Sigmoid colon (tissue), 7 donors: Measurements from ENCODE around the gene MRPL51. TPM values are rescaled to one million over a fixed set of nuclear protein-coding genes. Genes with fewer than 3 reads are reported as not detected.

Experiments used
- DNase-seq: peaks from one replicate; pipeline ENCODE4 v3.0.0-alpha.2; 2019
- H3K27ac ChIP-seq, 4 donors: fragments of 200-600 bp; sonication (generic); one replicate each; pipeline ENCODE4 v1.5.1; 2016 to 2019; ENCODE audit warnings: mild to moderate bottlenecking in 1 of 4
- H3K27me3 ChIP-seq, 3 donors: fragments of 200-600 bp; sonication (generic); one replicate each; pipeline ENCODE4 v1.5.1; 2019; ENCODE audit warnings: mild to moderate bottlenecking in 1 of 3
- H3K36me3 ChIP-seq, 4 donors: fragments of 200-600 bp; sonication (generic); one replicate each; pipeline ENCODE4 v1.5.1; 2016 to 2019
- H3K4me1 ChIP-seq, 4 donors: fragments of 200-600 bp; sonication (generic); one replicate each; pipeline ENCODE4 v1.5.1; 2017 to 2019
- H3K4me3 ChIP-seq, 4 donors: fragments of 200-600 bp; sonication (generic); one replicate each; pipeline ENCODE4 v1.5.1; 2017 to 2019; ENCODE audit warnings: mild to moderate bottlenecking in 2 of 4, moderate library complexity in 1 of 4
- H3K9me3 ChIP-seq, 4 donors: fragments of 200-600 bp in 3 of 4; sonication (generic) in 3 of 4; one replicate each; pipeline versions ENCODE4 v1.5.1 to v1.6.1; 2013 to 2019
- EP300 ChIP-seq, 4 donors: sonication (generic); formaldehyde crosslinking; IDR thresholded peaks; one replicate each; pipeline ENCODE4 v1.6.1; 2017; ENCODE audit warnings: antibody characterized with exemption in 4 of 4
- POLR2A ChIP-seq, 2 donors: fragments of 450-650 bp; IDR thresholded peaks; one replicate each; pipeline ENCODE4 v1.6.1; 2016; ENCODE audit warnings: antibody characterized with exemption in 2 of 2, mild to moderate bottlenecking in 2 of 2, moderate library complexity in 2 of 2
- POLR2AphosphoS5 ChIP-seq, 4 donors: sonication (generic); formaldehyde crosslinking; IDR thresholded peaks; one replicate each; pipeline ENCODE4 v1.6.1; 2017; ENCODE audit warnings: antibody characterized with exemption in 4 of 4
- WGBS, 2 donors: extraction: QIAGEN DNeasy Blood & Tissue Kit; methylation state at CpG; one replicate each; pipeline ENCODE4 v1.1.7; 2013; 5-methylcytosine and 5-hydroxymethylcytosine counted together
- intact Hi-C: fragments of 100-400 bp; cut with DNase I; formaldehyde crosslinking; loops from one replicate; pipeline ENCODE4 v1.15.1; 2023
- polyA plus RNA-seq, 3 donors: library from polyadenylated mRNA; stranded (reverse); fragments of 200-250 nt; gene quantifications; one replicate each; pipeline ENCODE4 v1.2.3, GENCODE V29; 2013
- total RNA-seq, 4 donors: library from RNA; depleted of rRNA; stranded (reverse); fragments of >200 nt; gene quantifications; one replicate each; pipeline ENCODE4 v1.1.0, GENCODE V29; 2016
- TF ChIP-seq, protein P1 (sequence below), 4 experiments: fragments of 450-650 bp in 3 of 4; fragments of 200-600 bp in 1 of 4; IDR thresholded peaks; one replicate each; pipeline ENCODE4 v1.5.1; 2016 to 2019; ENCODE audit warnings: antibody characterized with exemption in 4 of 4, mild to moderate bottlenecking in 3 of 4, moderate library complexity in 2 of 4
- donor health status: healthy with polysubstance abuse.
- donor health status: Bipolar disorder and iron deficiency.
- donor health status: healthy.

Gene MRPL51
- total and polyA plus RNA-seq, 7 donors, result 52.9 to 142 (median 113) TPM

DNA sequence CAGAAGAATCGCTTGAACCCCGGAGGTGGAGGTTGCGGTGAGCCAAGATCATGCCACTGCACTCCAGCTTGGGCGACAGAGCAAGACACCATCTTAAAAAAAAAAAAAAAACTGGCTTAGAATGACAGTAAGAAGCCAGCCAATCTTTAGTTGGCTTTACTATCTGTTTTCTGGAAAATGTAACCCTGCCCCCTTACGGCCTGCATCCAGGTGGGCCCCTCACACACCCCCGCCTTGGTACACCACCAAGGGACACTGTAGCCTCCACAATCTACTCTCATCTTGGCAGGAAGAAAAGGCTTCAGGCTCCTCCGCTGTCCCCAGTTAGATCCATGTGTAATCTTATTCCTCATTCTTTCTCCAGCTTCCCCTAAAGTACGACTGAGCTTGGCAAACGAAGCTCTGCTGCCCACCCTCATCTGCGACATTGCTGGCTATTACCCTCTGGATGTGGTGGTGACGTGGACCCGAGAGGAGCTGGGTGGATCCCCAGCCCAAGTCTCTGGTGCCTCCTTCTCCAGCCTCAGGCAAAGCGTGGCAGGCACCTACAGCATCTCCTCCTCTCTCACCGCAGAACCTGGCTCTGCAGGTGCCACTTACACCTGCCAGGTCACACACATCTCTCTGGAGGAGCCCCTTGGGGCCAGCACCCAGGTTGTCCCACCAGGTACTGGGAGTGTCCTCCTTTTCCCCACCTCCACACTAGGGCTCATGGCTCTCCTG, 34.6 kb downstream of the MRPL51 start:
- Histone ChIP-seq H3K36me3 (peaks cover 36 to 82% (median 62%) of the 10 kb centered on the region in 4 donors), H3K4me3 (no peak overlapping the region), H3K9me3 (no peaks in the 10 kb centered on the region), H3K27me3 (no peaks in the 10 kb centered on the region), H3K27ac (no peak overlapping the region), H3K4me1 (peaks cover 0 to 8% (median 3%) of the 10 kb centered on the region in 4 donors)
- TF ChIP-seq POLR2AphosphoS5 (IDR thresholded peaks at IDR 0.05) (no peak), POLR2A (IDR thresholded peaks at IDR 0.05) (no peak), EP300 (IDR thresholded peaks at IDR 0.05) (no peak)
- TF ChIP-seq, protein P1, sequence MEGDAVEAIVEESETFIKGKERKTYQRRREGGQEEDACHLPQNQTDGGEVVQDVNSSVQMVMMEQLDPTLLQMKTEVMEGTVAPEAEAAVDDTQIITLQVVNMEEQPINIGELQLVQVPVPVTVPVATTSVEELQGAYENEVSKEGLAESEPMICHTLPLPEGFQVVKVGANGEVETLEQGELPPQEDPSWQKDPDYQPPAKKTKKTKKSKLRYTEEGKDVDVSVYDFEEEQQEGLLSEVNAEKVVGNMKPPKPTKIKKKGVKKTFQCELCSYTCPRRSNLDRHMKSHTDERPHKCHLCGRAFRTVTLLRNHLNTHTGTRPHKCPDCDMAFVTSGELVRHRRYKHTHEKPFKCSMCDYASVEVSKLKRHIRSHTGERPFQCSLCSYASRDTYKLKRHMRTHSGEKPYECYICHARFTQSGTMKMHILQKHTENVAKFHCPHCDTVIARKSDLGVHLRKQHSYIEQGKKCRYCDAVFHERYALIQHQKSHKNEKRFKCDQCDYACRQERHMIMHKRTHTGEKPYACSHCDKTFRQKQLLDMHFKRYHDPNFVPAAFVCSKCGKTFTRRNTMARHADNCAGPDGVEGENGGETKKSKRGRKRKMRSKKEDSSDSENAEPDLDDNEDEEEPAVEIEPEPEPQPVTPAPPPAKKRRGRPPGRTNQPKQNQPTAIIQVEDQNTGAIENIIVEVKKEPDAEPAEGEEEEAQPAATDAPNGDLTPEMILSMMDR (IDR thresholded peaks at IDR 0.05), result no peak
- WGBS, 2 donors, result 93 to 96% methylated on average over 14 of the region's 14 CpGs
- intact Hi-C loops, result no loop called here
- DNase-seq, result no peak

GRCh38 chr12:6457220-6457945, 35.7 kb downstream of the MRPL51 start:
- no peak for DNase-seq
- 90 to 92% methylated on average over 12 of the region's 12 CpGs for WGBS, 2 donors
- Histone ChIP-seq H3K36me3 (peaks cover 27 to 72% (median 55%) of the 10 kb centered on the region in 4 donors), H3K4me1 (peaks cover 0 to 18% (median 13%) of the 10 kb centered on the region in 4 donors), H3K4me3 (no peak overlapping the region), H3K27me3 (no peaks in the 10 kb centered on the region), H3K27ac (no peak overlapping the region), H3K9me3 (no peaks in the 10 kb centered on the region)
- TF ChIP-seq POLR2AphosphoS5 (IDR thresholded peaks at IDR 0.05), result no peak
- TF ChIP-seq, protein P1 (IDR thresholded peaks at IDR 0.05), result no peak
- TF ChIP-seq EP300 (IDR thresholded peaks at IDR 0.05), result no peak
- no peak for TF ChIP-seq POLR2A (IDR thresholded peaks at IDR 0.05)
- intact Hi-C loops, result no loop called here

GRCh38 chr12:6452944-6453630, 40.0 kb downstream of the MRPL51 start:
- H3K27ac ChIP-seq, result peak overlapping the region; percentile 90 to 98 (median 94)
- H3K9me3 ChIP-seq, result no peaks in the 10 kb centered on the region
- H3K4me1 ChIP-seq, result peaks cover 0 to 43% (median 36%) of the 10 kb centered on the region in 4 donors
- TF ChIP-seq POLR2A (IDR thresholded peaks at IDR 0.05), result no peak
- peak in 2 of 4 donors; percentile 10 to 51 for TF ChIP-seq POLR2AphosphoS5 (IDR thresholded peaks at IDR 0.05)
- H3K27me3 ChIP-seq, result no peaks in the 10 kb centered on the region
- H3K36me3 ChIP-seq, result peaks cover 0 to 32% (median 26%) of the 10 kb centered on the region in 4 donors
- intact Hi-C loops, result loop anchor here (5.0 kb wide), 2 partner anchors 61 to 131 kb away; no protein-coding TSS in a partner anchor
- peak overlapping the region; percentile 53 to 80 (median 60) for H3K4me3 ChIP-seq
- WGBS, 2 donors, result 20 to 48% methylated on average over 17 of the region's 17 CpGs
- no peak for DNase-seq

DNA sequence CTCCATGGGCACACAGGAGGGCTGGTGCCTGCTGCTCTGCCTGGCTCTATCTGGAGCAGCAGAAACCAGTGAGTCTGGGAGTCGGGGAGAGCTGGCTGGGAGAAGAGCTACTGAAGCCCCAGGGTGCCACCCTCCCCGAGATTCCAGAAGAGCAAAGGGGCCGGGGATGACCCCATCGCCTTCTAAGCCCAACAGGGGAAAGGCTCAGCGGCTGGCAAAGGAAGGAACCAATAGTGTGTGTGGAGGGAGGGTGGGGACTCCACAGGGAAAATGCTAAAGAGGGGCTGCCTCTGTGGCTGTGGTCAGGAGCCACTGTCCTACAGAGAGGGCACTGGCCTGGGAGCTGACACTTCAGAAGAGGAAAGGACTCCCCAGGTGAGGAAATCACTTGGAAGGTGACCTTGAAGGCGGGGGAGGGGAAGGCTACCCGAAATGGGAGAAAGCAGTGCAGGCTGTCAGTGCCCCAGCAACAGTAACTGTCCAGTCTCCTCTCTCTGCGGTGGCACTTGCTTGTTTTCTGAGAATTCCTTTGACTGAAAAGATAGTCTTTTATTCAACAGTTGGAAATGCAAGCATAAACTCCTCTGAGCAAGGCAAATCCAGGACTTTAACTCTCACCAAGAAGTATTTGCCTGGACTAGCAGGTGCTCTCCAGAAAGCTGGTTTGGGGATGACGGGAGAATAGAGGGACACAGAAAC, 40.7 kb downstream of the MRPL51 start:
- Histone ChIP-seq H3K4me3 (peak overlapping the region; percentile 53 to 80 (median 60)), H3K4me1 (peaks cover 0 to 43% (median 37%) of the 10 kb centered on the region in 4 donors), H3K9me3 (no peaks in the 10 kb centered on the region), H3K27me3 (no peaks in the 10 kb centered on the region), H3K27ac (peak overlapping the region; percentile 90 to 98 (median 94)), H3K36me3 (peaks cover 0 to 31% (median 20%) of the 10 kb centered on the region in 4 donors)
- TF ChIP-seq POLR2A (IDR thresholded peaks at IDR 0.05), result no peak
- TF ChIP-seq POLR2AphosphoS5 (IDR thresholded peaks at IDR 0.05), result peak in 2 of 4 donors; percentile 9 to 14
- WGBS, 2 donors, result 0 to 7% methylated on average over 9 of the region's 9 CpGs
- intact Hi-C loops, result loop anchor here (5.0 kb wide), 2 partner anchors 60 to 130 kb away; no protein-coding TSS in a partner anchor
- DNase-seq, result peak; percentile 79
